ENCODE measurements around the gene EEF1AKMT3.

EEF1AKMT3 gene

DNA sequence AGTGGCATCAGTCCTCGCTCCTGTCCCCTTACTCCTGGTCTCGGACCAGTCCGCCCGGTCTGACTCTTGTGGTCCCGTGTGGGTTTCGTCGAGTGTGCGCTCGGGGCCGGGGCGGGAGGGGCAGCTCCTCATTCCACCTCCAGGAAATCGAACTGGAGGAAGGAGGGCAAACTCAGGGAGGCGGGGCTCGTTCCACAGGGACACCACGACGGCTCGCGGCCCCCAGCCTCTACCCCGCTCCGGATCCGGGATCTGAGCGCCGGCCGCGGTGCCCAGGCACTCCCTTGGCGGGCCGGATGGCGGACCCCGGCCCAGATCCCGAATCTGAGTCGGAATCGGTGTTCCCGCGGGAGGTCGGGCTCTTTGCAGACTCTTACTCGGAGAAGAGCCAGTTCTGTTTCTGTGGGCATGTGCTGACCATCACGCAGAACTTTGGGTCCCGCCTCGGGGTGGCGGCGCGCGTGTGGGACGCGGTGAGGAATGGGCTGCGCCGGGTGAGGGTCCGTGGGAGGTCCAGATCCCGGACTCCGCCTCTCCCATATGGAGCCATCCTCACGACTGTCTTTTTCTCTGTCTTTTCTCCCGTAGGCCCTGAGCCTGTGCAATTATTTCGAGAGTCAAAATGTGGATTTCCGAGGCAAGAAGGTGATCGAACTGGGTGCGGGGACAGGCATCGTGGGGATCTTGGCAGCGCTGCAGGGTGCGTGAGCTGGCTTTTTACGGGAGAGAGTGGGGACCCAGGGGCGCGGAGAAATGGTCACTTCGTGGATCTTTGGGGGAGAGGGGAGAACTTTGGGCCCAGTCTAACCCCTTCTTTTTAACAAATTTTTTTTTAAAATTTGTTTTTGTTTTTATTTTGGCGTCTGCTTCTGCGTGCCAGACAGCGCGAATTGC is at the start of gene EEF1AKMT3:
TSS of gene EEF1AKMT3 (plus strand) at position 186 of the 894 bp plus-strand sequence. CDS start at position 297, 111 bp downstream.
- peak; percentile 60 to 80 (median 64) for DNase-seq

DNA sequence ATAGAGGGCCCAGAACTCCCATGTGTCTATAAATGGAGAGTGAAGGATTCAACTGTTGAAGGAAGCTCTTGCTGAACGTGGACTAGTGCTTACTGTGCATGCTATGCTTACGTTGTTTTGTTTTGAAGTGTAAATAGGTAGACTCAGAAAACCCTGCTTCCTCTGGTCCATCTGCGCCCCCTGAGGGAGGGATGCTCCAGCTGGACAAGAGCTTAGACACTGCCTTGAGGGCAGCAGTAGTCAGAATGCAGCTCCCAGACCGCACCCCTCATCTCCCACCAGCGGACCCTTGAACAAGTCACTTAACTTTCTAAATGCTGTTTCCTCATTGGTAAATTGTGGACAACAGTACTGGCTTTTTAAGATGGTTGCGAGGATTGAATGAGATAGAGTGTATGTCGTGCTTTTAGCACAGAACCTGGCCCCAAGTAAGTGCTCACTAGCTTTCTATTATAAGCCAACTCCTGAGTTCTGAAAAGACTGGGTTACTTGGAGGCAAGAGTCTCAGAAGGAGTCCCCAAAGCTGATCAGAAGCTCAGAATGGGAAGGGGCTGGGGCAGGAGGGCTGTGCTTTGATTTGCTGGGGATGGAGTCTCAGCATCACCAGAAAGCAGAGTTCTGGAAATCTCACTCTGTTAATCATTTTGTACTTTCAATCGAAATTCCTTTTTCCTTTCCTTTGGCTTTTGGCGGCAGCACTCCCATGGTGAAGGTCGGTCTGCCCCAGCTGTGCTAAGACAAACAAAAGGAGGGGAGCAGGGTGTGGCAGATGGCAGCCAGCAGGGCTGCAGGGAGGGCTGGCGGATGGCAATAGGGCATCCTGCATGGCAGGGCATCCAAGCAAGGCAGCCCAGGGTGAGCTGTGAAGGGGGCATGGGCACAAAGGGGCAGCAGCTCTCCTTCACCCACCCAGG is 49.4 kb upstream of the EEF1AKMT3 start:
- no peak for DNase-seq

DNA sequence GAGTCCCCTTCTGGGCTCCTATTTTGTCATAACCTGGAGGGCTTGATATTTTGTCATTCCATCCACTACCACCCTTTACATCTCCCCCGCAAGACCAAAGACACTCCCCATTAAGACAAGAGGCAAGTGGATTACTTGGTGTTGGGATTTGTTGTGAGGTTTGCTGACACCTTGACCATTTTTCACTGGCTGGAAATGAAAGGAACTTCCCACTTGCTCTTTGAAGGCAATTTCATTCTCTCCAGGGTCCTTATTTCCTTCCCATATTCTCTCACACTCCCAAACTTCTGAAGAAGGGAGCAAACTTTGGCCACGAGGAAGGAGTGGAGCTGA is 48.8 kb upstream of the EEF1AKMT3 start:
- DNase-seq = no peak

DNA sequence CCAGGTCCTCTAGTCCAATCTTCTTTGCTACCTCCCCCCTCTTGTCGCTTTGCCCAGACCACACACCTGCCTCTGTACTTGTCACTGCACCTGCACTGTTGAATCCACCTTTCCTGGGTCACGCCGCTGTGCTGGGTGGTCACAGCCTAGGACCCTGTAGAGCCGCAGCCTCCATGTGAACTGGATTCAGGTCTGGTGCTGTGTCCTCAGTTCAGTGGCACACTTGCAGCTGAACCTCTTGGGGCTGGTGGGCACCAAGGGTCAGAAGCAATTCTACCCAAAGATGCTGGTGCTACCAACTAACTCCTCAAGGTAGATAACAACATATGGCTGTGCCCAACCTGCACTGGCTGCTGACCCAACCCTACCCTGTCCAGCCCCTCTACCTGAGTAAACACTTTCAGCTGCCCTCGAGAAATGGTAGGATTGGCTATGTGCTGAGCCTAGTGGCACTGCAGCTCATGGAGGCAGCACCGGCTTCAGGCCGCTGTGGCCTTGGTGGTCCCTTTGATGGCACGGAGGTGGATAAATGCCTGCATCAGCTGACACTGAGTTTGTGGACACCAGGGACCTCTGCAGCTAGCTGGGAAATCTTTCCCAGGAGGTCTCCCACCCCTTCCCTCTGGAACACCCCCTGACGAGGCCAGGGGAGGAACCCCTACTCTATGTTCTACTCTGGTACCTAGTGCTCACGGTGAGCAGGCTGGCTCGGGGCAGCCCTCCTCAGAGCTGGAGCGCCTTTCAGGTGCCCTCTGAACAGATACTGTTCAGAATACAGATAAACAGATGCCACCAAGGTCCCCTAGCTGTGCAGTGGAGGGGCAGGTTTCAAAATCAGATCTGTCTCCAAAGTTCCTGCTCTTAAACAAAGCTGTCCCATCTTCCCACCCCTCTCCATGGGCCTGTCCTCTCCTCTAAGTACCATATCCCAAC is 48.1 kb upstream of the EEF1AKMT3 start:
- DNase-seq = no peak

DNA sequence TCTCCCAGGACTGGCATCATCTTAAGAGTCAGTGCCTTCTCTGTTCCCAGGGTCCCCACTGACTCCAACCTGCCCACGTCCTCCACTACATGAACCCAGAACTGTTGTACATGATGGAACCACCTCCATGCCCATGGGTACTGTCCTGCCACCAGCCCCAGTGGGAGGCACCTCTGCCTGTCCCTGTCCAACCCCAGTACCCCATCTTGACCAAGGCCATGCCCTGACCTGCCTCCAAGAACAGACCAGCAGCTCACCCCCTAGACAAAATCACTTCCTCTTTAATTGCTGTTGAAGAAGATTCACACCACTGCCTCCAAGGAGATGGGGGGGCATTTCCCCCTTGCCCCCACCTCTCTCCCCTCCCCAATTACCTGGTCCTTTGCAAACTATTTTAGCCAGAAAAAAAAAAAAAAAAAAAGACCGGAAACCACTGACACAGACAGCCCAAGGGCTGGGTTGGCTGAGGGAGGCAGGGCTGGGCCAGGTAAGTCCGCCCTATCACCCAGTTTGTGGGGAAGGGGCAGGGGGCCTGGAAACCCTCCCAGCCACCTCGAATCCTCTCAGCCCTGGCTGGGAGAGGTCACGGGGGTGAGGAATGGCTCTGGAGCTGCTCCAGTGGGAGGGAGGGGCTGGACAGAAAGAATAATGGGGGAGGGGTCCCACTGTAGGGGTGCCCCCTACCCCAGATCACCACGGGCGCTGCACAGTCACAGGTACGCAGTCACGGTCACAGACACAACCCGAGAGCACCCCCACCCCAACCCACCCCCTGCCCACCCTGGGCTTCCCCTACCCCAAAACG is 47.3 kb upstream of the EEF1AKMT3 start:
- no peak for DNase-seq

DNA sequence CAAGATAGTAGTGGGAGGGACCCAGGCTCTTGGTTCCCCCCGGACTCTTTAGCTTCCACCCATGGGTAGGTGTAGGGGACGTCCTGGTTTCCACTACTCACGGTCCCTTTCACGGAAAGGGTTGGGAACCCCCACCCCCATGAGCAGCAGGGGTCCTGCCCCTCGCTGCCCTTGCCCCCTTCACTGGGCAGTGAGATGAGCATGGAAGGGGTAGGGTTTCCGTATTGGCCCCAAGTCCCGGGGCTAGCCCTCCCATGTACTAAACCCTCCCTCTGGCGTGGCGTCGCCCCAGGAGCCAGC is 46.6 kb upstream of the EEF1AKMT3 start:
- DNase-seq = no peak

DNA sequence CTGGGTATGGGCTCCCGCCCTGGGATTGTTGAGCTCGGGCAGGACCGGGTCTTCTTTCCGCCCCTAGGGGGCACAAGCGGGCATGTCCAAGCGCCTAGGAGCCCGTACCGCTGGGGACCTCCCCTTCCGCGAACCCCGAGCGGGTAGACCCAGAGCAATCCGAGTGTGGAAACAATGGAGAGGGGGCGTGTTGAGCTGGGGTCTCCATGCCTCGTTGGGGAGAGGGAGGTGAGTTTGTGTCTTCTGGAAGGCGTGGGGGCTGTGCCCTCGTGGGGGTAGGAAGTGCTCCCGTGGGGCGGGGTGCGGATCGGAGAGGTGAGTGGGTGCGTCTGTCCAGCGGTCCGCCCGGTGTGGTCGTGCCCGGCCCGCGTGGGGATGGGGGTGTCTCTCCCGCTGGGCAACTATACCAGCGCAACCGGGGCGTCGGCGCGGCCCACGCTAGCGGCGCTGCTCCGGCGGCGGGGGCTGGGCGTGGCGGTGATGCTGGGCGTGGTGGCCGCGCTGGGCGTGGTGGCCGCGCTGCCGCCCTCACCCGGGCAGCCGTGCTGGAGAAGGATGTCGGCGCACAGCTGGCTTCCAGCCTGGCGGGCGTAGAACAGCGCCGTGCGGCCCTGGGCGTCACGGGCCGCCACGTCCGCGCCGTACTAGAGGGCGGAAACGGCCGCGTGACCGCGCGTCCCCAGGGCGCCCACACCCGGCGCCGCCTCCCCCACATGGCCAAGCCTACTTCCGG is 46.1 kb upstream of the EEF1AKMT3 start:
- DNase-seq = peak; percentile 38 to 41 (median 40)

DNA sequence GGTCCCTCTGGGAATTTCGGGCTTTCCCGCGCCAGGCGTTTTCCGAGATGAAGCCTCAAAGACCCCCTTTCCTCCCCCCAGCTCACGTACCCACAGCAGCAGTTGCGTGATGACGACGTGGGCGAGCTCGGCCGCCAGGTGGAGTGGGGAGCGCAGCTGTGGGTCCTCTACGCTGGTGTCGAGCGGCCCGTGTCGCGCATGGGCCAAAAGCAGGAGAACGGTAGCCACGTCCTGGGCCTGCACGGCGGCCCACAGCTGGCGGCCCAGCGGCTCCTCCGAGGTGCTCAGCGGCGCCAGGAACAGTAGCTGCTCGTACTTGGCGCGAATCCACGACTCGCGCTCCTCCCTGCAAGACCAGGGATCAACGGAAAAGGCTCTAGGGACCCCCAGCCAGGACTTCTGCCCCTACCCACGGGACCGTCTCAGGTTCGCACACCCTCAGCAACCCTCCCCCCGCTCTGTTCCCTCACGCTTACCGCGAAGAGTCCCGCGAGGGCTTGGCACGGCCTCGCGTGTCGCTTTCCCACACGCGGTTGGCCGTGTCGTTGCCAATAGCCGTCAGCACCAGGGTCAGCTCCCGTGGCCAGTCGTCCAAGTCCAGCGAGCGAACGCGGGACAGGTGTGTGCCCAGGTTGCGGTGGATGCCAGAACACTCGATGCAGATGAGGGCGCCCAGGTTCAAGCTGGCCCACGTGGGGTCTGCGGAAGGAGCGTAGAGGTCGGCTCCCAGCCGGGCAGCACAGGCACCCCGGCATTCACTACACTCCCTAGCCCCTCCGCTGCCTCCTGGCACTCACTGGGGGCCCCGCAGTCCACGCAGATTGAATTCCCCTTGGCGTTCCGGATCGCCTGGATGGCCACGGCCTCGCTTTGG is 45.3 kb upstream of the EEF1AKMT3 start:
- no peak for DNase-seq

DNA sequence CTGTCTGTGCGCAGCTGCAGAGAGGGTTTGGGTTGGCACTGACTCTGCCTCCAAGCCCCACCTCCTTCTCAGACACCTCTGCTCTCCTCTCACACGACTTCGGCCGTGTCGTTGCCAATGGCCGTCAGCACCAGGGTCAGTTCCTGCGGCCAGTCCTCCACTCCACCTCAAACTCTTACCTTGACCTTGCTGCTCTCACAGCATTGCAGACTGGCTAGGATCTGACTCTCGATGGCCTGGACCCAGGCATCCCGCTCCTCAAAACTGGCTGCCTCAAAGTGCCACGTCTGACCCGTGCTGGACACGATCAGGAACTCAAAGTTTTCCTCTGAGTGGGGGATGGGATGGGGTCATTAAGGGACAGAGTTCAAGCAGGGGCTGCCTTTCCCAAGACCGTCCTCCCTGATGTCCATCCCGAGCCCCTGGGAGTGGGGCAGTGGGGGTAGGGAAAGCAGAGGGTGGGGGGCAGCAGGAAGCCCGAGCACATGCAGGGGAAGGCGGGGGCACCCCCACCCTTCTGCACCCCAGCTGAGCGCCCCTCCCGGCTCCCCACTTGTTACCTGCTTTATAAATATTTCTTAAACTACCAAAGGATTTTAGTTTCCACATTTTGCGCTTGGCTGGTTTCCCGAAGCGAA is 44.5 kb upstream of the EEF1AKMT3 start:
- DNase-seq = no peak

DNA sequence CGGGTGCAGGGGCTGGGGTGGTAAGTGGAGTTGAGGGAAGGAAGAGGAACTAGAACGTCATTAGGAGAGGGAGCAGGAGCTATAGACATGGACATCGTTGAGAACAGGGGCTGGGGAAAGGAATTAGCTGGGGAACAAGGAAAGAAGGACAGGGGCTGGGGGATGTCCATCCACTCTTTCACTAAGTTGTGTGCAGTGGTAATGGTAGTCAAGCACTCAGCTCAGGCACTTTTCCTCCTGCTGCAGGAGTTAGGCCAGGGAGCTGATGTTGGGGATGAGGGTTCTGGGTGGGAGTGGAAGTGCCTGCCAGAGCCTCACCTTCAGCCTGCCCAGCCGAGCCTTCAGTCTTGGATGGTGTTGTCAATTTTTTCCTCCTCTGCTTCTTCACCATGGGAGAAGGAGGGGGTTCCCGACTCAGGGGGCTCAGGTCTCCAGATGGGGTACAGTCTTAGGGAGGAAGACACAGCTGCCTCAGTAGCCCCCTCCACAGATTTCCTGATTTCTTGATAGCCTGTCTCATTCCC is 43.0 kb upstream of the EEF1AKMT3 start:
- no peak for DNase-seq

DNA sequence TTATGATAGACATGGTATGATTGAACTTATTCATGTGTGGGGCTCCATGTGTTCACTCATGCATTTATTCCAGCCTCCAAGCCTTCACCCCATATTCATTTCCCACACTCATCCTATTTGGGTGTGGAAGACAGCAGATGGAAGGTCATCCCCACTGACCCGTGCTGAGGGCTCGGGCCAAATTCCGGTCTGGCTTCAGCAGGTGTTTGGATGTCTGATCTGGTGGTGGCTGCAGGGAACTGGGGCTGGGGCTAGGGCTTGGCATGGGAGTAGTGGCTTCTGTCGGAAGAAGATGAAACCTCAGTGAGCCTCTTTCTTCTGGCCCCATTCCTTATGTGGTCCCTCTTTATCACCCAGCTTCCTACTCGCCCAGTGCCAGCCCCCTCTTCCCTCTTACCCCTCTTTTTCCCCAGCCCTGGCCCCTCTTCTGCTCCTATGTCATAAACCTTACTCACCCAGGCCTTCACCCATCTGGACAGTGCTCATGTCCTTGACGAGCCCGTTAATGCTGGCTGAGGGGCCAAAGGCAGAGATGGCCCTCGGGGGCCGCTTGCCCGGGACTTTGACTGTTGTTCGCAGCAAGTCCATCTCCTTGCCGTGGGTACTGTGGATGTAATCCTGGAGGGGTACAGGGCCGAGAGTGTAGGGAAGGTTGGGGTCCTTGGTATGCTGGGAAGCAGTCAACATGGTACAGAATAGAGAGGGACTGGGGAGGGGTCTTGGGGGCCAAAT is 41.9 kb upstream of the EEF1AKMT3 start:
- DNase-seq = no peak

DNA sequence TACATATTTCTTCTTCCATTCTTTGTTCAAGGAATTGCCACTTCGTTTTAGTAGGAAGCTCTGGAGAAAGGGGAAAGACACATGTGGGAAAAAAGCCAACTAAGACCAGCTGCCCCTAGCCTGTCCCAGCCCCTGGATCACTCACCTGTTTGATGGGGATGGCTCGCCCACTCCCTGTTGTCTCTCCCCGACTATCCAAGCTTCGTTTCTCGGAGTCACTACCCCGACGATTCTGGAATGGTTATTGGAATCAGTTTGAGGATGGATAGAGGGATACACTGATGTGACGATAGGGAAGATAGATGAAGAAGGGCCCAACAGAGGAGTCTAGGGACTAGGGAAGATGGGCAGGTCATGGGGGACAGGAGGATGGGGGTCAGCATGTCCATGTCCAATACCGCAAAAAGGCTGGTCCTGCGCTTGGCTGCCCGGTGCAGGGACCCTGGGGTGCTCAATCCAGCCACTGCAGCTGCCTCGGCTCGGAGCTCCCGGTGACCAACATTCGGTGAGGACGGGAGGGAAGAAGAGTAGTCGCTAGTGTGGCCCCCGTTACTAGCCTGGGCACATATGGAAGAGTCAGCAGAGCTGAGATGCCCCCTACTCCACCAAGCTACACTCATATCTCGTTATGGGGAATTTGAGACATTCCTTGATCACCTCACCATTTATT is 40.9 kb upstream of the EEF1AKMT3 start:
- DNase-seq = no peak

DNA sequence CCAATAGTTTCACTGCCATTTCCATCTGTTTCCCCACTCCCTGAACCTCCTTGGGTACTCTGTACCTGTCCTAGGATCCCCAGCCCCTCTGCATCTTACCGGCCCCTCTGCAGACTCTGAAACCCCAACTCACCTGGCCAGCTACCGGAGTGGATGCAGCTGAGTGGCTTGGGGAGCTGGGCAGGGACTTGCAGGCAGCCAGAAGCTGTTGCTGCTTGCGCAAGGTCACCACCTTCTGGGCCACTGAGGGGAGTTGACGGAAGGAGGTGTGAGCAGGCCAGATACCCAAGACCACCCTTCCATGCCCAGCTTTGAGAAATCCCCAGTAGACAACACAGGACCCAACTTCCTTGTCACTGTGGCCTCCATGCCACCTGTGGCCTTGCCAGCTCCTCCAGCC is 40.1 kb upstream of the EEF1AKMT3 start:
- DNase-seq = no peak

DNA sequence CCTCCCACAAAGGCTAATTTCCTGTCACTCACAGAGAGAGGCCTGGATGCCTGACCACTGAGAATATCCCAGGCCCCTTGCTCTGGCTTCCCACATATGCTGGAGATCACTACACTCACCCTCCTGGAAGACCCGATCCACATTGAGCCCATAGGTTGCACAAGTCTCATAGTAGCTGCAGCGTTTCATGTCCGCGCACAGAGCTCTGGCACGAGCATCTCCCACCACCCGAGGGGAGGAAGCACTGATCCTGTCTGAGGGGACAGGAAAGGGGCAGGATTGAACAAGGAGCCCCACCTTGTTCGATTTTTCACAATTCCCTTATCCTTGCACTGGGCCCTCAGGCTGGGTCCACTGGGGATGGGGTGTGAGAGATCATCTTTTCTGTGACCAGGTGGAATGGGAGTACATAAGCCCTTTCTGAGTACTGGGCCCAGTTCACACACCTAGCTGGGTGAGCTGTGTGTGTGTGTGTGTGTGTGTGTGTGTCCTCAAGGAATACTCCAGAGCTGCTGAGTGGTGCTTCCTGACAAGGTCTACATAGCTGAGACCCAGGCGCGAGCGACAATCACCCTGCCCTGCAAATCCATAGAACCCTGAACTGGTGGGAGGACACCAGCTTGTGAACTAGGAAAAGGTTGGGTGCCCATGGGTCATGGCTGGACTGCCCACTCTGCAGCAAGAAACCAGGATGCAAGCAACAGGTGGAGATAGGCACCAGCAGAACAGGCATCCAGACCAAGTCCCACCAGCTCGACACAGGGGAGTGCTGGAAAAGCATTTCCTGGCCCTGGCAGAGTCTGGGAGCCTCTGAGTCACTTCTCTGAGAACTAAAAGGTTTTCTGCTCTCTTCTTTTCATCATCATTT is 39.5 kb upstream of the EEF1AKMT3 start:
- no peak for DNase-seq

DNA sequence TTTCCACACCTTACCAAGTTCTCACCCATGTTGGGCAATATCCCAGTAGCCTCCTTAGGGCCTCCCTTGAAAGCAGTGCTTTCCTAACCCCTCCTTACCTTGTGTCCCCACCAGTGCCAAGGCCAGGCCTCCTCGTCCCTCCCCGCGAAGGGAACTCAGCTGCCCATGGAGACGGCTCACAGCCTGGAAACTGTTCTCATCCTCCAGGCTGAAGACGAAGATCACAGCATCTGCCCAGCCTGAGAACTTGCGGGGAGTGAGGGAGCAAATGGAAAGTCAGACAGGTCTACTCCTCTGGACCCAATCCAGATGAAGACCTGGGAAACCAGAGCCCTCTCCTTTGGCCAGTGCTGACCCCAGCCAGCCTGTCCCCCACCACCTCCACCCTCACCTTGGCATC is 38.5 kb upstream of the EEF1AKMT3 start:
- DNase-seq = no peak

DNA sequence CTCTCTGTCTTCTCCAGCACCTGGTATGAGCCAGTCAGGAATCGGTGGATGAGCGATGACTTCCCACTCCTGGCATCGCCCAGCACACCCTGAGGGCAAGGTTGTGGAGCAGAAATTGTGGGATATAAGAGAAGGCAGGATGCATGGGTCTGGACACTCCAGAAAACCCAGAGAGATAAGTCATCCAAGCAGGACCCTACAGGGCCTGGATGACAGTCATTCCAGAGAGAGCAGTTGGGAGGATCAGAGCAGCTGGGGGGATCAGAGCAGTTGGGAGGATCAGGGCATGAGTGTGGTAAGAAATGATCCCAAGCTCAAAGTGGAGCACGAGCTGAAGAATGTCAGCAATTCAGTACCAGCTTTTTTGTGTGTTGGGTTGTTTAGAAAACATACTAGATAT is 37.8 kb upstream of the EEF1AKMT3 start:
- no peak for DNase-seq

DNA sequence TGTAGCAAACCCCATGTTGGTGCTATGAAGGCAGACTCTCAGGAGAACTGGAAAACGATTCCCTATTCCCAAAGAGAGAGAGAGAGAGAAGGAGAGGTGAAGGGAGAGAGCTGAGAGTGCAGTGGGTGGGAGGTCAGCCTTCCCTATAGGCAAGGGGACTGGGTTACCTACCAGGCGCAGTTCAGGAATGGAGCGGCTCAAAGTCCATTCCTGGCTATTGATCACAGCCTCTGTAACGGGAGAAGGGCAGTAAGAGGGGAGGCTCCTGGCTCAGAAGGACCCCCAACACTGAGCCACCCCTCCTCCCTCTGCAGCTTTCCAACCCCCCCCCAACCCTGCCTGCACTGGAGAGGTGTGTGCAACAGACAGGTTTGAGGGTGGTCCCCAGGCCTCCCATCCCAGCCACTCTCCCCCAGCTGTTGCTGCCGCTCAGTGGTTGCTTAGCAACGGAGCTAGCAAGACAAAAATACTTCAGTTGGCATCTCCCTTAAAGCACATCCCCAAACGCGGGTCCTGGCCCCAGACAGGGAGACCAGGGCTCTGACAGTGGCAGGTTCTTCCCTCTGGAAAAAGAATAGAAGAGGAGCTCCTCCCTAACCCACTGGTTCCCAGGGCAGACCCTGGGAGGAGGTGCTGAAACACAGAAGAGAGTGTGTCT is 37.1 kb upstream of the EEF1AKMT3 start:
- no peak for DNase-seq
